K562 (cell line): ENCODE measurements around the gene FOXR1. TPM values are rescaled to one million over a fixed set of nuclear protein-coding genes. Genes with fewer than 3 reads are reported as not detected.

ENCODE experiments used
- DDX20 ChIP-seq: fragments of 450-650 bp; IDR thresholded peaks from 2 replicates; pipeline ENCODE4 v1.6.1; 2016; ENCODE audit warnings: missing genetic modification characterization, low read depth, mild to moderate bottlenecking, missing compliant biosample characterization, moderate library complexity
- ETV1 ChIP-seq: fragments of 450-650 bp; conservative IDR thresholded peaks from 2 replicates; pipeline ENCODE4 v1.6.1; 2016; ENCODE audit warnings: missing genetic modification characterization, control low read depth, low read depth, missing compliant biosample characterization
- ETV6 ChIP-seq, 3 experiments: fragments of 150-350 bp in 1 of 3; sonication (generic) in 1 of 3; formaldehyde crosslinking in 1 of 3; IDR thresholded peaks; 2 replicates each; pipeline versions ENCODE4 v1.6.1 to v1.8.0; 2014 to 2022; ENCODE audit warnings: borderline replicate concordance in 2 of 3, low read depth in 2 of 3, antibody characterized with exemption in 1 of 3, low read length in 1 of 3, mild to moderate bottlenecking in 1 of 3, missing genetic modification reagents in 1 of 3
- ILF3 ChIP-seq: fragments of 450-650 bp; IDR thresholded peaks from 2 replicates; pipeline ENCODE4 v1.6.1; 2018; ENCODE audit warnings: antibody characterized with exemption, mild to moderate bottlenecking, moderate library complexity, borderline replicate concordance
- NUFIP1 ChIP-seq: fragments of 450-650 bp; IDR thresholded peaks from 2 replicates; pipeline ENCODE4 v1.6.1; 2018; ENCODE audit not compliant: partially characterized antibody
- PRPF4 ChIP-seq: fragments of 200-400 bp; formaldehyde crosslinking; IDR thresholded peaks from one replicate; pipeline ENCODE4 v1.6.1; 2017; ENCODE audit warnings: low read length, low read depth, mild to moderate bottlenecking; ENCODE audit not compliant: insufficient read depth, poor library complexity, severe bottlenecking
- RBM39 ChIP-seq: fragments of 200-400 bp; formaldehyde crosslinking; optimal IDR thresholded peaks from 2 replicates; pipeline ENCODE3; 2018; ENCODE audit warnings: low read depth, low read length
- RHOXF2B ChIP-seq: fragments of 250-450 bp; sonication (Bioruptor Pico); conservative IDR thresholded peaks from 2 replicates; pipeline ENCODE4 v1.5.1; 2021
- SNIP1 ChIP-seq: fragments of 450-650 bp; IDR thresholded peaks from 2 replicates; pipeline ENCODE4 v1.7.1; 2017; ENCODE audit warnings: low read depth, mild to moderate bottlenecking
- TCF3 ChIP-seq: sonication (generic); formaldehyde crosslinking; IDR thresholded peaks from 2 replicates; pipeline ENCODE4 v1.4.0; 2020; ENCODE audit warnings: mild to moderate bottlenecking, missing genetic modification reagents
- TOE1 ChIP-seq, 2 experiments: fragments of 450-650 bp in 1 of 2; sonication (generic) in 1 of 2; formaldehyde crosslinking in 1 of 2; IDR thresholded peaks; 2 replicates each; pipeline versions ENCODE4 v1.7.1 to v1.8.0; 2016 to 2022; ENCODE audit warnings: borderline replicate concordance in 2 of 2, mild to moderate bottlenecking in 2 of 2, antibody characterized with exemption in 1 of 2, inconsistent platforms in 1 of 2, low read depth in 1 of 2, missing genetic modification reagents in 1 of 2, moderate library complexity in 1 of 2
- TRIM25 ChIP-seq: fragments of 450-650 bp; IDR thresholded peaks from 2 replicates; pipeline ENCODE4 v1.7.0; 2016; ENCODE audit warnings: borderline replicate concordance
- XRCC4 ChIP-seq: IDR thresholded peaks from one replicate; pipeline ENCODE4 v1.6.1; 2011; ENCODE audit not compliant: insufficient read depth, insufficient read length; ENCODE audit errors: extremely low read depth
- YY1 ChIP-seq, 3 experiments: IDR thresholded peaks; 2 replicates each; pipeline ENCODE4 v1.6.1; 2011; ENCODE audit warnings: low read length in 2 of 3, mild to moderate bottlenecking in 2 of 3, moderate library complexity in 2 of 3, borderline replicate concordance in 1 of 3, control low read depth in 1 of 3, low read depth in 1 of 3; ENCODE audit not compliant: insufficient read depth in 3 of 3, insufficient replicate concordance in 2 of 3, control insufficient read depth in 1 of 3, insufficient read length in 1 of 3; ENCODE audit errors: extremely low read depth in 1 of 3
- ZNF184 ChIP-seq: sonication (generic); formaldehyde crosslinking; IDR thresholded peaks from 2 replicates; pipeline ENCODE4 v1.5.0; 2020; ENCODE audit warnings: missing genetic modification reagents
- polyA plus RNA-seq, 8 experiments: library from polyadenylated mRNA; depleted of rRNA in 4 of 8; stranded (reverse) in 5 of 8; unstranded in 3 of 8; fragments of >200 nt; fragmentation: Nextera tagmentation in 2 of 8; fragmentation: Illumina TruSeq in 1 of 8; extraction: Ambion mirVana in 2 of 8; extraction: Trizol in 1 of 8; gene quantifications; 2 replicates each; pipeline versions ENCODE4 v1.2.1 to v1.2.3, GENCODE V29; 2011 to 2014; ENCODE audit warnings: inconsistent platforms in 1 of 8, missing spikeins in 1 of 8
- total RNA-seq, 7 experiments: library from RNA; depleted of rRNA in 6 of 7; stranded (reverse); fragments of >200 nt in 6 of 7; fragmentation: Illumina TruSeq in 2 of 7; extraction: Trizol in 2 of 7; gene quantifications; 2 replicates each; pipeline versions ENCODE4 v1.2.1 to v1.2.3, GENCODE V29; 2011 to 2021; ENCODE audit warnings: low replicate concordance in 1 of 7
- TF ChIP-seq, protein P1 (sequence below): fragments of 450-650 bp; IDR thresholded peaks from 2 replicates; pipeline ENCODE4 v1.6.1; 2016; ENCODE audit warnings: borderline replicate concordance
- TF ChIP-seq, protein P2 (sequence below): fragments of 200-400 bp; formaldehyde crosslinking; IDR thresholded peaks from 2 replicates; pipeline ENCODE4 v1.6.1; 2017; ENCODE audit warnings: mild to moderate bottlenecking, low read depth, low read length, moderate library complexity
- TF ChIP-seq, protein P3 (sequence below), 2 experiments: fragments of 450-650 bp in 1 of 2; sonication (generic) in 1 of 2; formaldehyde crosslinking; conservative IDR thresholded peaks; 2 replicates each; pipeline versions ENCODE4 v1.4.0 to v1.8.1; 2020 to 2022; ENCODE audit warnings: mild to moderate bottlenecking in 1 of 2, missing genetic modification reagents in 1 of 2

Gene FOXR1
- total and polyA plus RNA-seq, 9 of the 15 experiments (the other 6 are each of a cell fraction or from before 2014, with no cell fraction given), result not detected

DNA sequence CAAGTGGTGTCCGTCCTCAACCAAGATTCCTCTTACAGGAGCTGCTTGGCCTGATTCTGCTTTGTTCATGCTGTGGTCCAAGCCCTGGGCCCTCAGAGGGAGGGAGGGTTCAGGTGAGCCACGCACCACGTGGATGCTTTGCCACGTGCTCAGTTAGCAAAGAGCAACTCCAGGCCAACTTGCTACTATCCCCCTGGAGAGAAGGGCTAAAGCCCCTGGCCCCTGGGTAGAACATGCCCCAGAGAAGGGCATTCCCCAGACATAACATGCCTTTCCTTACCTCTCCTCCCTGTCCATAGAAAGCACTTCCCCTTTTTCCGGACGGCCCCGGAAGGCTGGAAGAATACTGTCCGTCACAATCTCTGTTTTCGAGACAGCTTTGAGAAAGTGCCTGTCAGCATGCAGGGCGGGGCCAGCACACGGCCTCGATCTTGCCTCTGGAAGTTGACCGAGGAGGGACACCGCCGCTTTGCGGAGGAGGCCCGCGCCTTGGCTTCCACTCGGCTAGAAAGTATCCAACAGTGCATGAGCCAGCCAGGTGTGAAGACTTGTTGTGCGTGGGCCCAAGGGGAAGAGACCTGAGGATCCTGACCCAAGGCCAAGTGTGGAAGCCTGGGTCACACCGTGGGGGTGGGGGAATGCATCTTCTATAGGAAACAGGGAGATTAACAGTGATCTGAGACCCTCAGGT lies 8.8 kb downstream of the FOXR1 start (continued):
- TF ChIP-seq PRPF4 (no peak), ETV1 (tag) (peak; percentile 80), TRIM25 (no peak), SNIP1 (no peak), YY1 (IDR thresholded peaks at IDR 0.05; ENCODE audit: borderline replicate concordance in 1 of 3, control insufficient read depth in 1 of 3, extremely low read depth in 1 of 3, insufficient read depth in 3 of 3, insufficient read length in 1 of 3, insufficient replicate concordance in 2 of 3, low read depth in 1 of 3, low read length in 2 of 3) (peak in 1 of 3 experiments; percentile 27), NUFIP1 (no peak), ZNF184 (CRISPR knock-in tag) (no peak), TOE1 (IDR thresholded peaks at IDR 0.05; ENCODE audit: borderline replicate concordance) (peak; percentile 71; the same call in 1 of the 2 replicates), TOE1 (CRISPR knock-in tag; IDR thresholded peaks at IDR 0.05; ENCODE audit: borderline replicate concordance, low read depth) (no peak), DDX20 (tag) (no peak), ETV6 (IDR thresholded peaks at IDR 0.05; ENCODE audit: borderline replicate concordance in 1 of 2, low read depth in 2 of 2, low read length in 1 of 2) (no peak), ETV6 (CRISPR knock-in tag; IDR thresholded peaks at IDR 0.05; ENCODE audit: borderline replicate concordance) (no peak), TCF3 (CRISPR knock-in tag) (no peak; the same call in 1 of the 2 replicates), RBM39 (no peak), ILF3 (no peak), XRCC4 (no peak), RHOXF2B (CRISPR knock-in tag) (no peak)
- TF ChIP-seq, protein P1, sequence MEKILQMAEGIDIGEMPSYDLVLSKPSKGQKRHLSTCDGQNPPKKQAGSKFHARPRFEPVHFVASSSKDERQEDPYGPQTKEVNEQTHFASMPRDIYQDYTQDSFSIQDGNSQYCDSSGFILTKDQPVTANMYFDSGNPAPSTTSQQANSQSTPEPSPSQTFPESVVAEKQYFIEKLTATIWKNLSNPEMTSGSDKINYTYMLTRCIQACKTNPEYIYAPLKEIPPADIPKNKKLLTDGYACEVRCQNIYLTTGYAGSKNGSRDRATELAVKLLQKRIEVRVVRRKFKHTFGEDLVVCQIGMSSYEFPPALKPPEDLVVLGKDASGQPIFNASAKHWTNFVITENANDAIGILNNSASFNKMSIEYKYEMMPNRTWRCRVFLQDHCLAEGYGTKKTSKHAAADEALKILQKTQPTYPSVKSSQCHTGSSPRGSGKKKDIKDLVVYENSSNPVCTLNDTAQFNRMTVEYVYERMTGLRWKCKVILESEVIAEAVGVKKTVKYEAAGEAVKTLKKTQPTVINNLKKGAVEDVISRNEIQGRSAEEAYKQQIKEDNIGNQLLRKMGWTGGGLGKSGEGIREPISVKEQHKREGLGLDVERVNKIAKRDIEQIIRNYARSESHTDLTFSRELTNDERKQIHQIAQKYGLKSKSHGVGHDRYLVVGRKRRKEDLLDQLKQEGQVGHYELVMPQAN, result peak; percentile 88
- TF ChIP-seq, protein P2, sequence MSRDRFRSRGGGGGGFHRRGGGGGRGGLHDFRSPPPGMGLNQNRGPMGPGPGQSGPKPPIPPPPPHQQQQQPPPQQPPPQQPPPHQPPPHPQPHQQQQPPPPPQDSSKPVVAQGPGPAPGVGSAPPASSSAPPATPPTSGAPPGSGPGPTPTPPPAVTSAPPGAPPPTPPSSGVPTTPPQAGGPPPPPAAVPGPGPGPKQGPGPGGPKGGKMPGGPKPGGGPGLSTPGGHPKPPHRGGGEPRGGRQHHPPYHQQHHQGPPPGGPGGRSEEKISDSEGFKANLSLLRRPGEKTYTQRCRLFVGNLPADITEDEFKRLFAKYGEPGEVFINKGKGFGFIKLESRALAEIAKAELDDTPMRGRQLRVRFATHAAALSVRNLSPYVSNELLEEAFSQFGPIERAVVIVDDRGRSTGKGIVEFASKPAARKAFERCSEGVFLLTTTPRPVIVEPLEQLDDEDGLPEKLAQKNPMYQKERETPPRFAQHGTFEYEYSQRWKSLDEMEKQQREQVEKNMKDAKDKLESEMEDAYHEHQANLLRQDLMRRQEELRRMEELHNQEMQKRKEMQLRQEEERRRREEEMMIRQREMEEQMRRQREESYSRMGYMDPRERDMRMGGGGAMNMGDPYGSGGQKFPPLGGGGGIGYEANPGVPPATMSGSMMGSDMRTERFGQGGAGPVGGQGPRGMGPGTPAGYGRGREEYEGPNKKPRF, result no peak
- TF ChIP-seq, protein P3, sequence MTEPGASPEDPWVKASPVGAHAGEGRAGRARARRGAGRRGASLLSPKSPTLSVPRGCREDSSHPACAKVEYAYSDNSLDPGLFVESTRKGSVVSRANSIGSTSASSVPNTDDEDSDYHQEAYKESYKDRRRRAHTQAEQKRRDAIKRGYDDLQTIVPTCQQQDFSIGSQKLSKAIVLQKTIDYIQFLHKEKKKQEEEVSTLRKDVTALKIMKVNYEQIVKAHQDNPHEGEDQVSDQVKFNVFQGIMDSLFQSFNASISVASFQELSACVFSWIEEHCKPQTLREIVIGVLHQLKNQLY (CRISPR knock-in tag; conservative IDR thresholded peaks at IDR 0.05), result no peak; a peak in 1 of 4 replicates
